Germinal center (tissue), 1 donor: Measurements from ENCODE around the gene FTO.

ENCODE experiments used
- DNase-seq: peaks from one replicate; pipeline ENCODE4 v3.0.0; 2012; ENCODE audit warnings: mixed read lengths, low spot score

FTO gene

GRCh38 chr16:53711390-53711789, 7.4 kb downstream of the FTO start:
- no peak for DNase-seq

GRCh38 chr16:53712065-53712464, 8.1 kb downstream of the FTO start:
- no peak for DNase-seq

GRCh38 chr16:53713403-53714204, 9.6 kb downstream of the FTO start:
- no peak for DNase-seq

- no peak for DNase-seq
Observed at GRCh38 chr16:53714205-53715022, 10.5 kb downstream of the FTO start.

- no peak for DNase-seq
Observed at GRCh38 chr16:53715023-53715384, 11.0 kb downstream of the FTO start.

- no peak for DNase-seq
Observed at GRCh38 chr16:53717577-53717976, 13.6 kb downstream of the FTO start.

- DNase-seq: no peak
Observed at GRCh38 chr16:53721017-53721416, 17.1 kb downstream of the FTO start.

GRCh38 chr16:53726625-53727024, 22.7 kb downstream of the FTO start:
- no peak for DNase-seq

GRCh38 chr16:53730693-53731092, 26.7 kb downstream of the FTO start:
- DNase-seq: no peak

- no peak for DNase-seq
Observed at GRCh38 chr16:53732296-53732929, 28.5 kb downstream of the FTO start.

GRCh38 chr16:53734908-53735307, 31.0 kb downstream of the FTO start:
- no peak for DNase-seq

- no peak for DNase-seq
Observed at GRCh38 chr16:53736297-53736696, 32.3 kb downstream of the FTO start.

GRCh38 chr16:53737552-53737951, 33.6 kb downstream of the FTO start:
- no peak for DNase-seq

- no peak for DNase-seq
Observed at GRCh38 chr16:53740476-53740875, 36.5 kb downstream of the FTO start.

- DNase-seq: no peak
Observed at GRCh38 chr16:53740933-53741531, 37.1 kb downstream of the FTO start.

GRCh38 chr16:53741546-53741945, 37.6 kb downstream of the FTO start:
- no peak for DNase-seq

GRCh38 chr16:53743149-53743566, 39.2 kb downstream of the FTO start:
- DNase-seq: peak; percentile 6

GRCh38 chr16:53744449-53744848, 40.5 kb downstream of the FTO start:
- DNase-seq: no peak

GRCh38 chr16:53745086-53745485, 41.1 kb downstream of the FTO start:
- no peak for DNase-seq

GRCh38 chr16:53745753-53746266, 41.9 kb downstream of the FTO start:
- DNase-seq: no peak

GRCh38 chr16:53752560-53752959, 48.6 kb downstream of the FTO start:
- no peak for DNase-seq

GRCh38 chr16:53753431-53753830, 49.5 kb downstream of the FTO start:
- DNase-seq: no peak
